Vagina (tissue), 2 donors: Measurements from ENCODE around the gene SEZ6L. TPM values are rescaled to one million over a fixed set of nuclear protein-coding genes. Genes with fewer than 3 reads are reported as not detected.

Source experiments
- DNase-seq, 2 donors: peaks; one replicate each; pipeline ENCODE4 v3.0.0-alpha.2; 2017; ENCODE audit errors: extremely low spot score in 2 of 2
- H3K27ac ChIP-seq: fragments of 200-600 bp; sonication (generic); one replicate; pipeline ENCODE4 v1.5.1; 2019
- H3K27me3 ChIP-seq: fragments of 200-600 bp; sonication (generic); one replicate; pipeline ENCODE4 v1.5.1; 2019
- H3K36me3 ChIP-seq, 2 donors: fragments of 200-600 bp; sonication (generic); one replicate each; pipeline ENCODE4 v1.5.1; 2017 to 2019
- H3K4me1 ChIP-seq: fragments of 200-600 bp; sonication (generic); one replicate; pipeline ENCODE4 v1.5.1; 2019
- H3K4me3 ChIP-seq, 2 donors: fragments of 200-600 bp; sonication (generic); 1 replicate in 1 of 2; 2 replicates in 1 of 2; pipeline ENCODE4 v1.5.1; 2016 to 2019
- H3K9me3 ChIP-seq: fragments of 200-600 bp; sonication (generic); one replicate; pipeline ENCODE4 v1.5.1; 2019
- POLR2A ChIP-seq, 2 donors: fragments of 450-650 bp; IDR thresholded peaks; one replicate each; pipeline ENCODE4 v1.6.1; 2017; ENCODE audit warnings: antibody characterized with exemption in 2 of 2, mild to moderate bottlenecking in 2 of 2, moderate library complexity in 2 of 2
- POLR2AphosphoS5 ChIP-seq, 2 donors: sonication (generic); formaldehyde crosslinking; IDR thresholded peaks; one replicate each; pipeline ENCODE4 v1.9.0; 2017; ENCODE audit warnings: antibody characterized with exemption in 2 of 2, mild to moderate bottlenecking in 2 of 2, low read depth in 1 of 2; ENCODE audit not compliant: insufficient read depth in 1 of 2
- intact Hi-C: fragments of 100-400 bp; cut with DNase I; formaldehyde crosslinking; loops from one replicate; pipeline ENCODE4 v1.15.1; 2023
- total RNA-seq: library from RNA; depleted of rRNA; stranded (reverse); fragments of >200 nt; gene quantifications from one replicate; pipeline ENCODE4 v1.2.3, GENCODE V29; 2016
- TF ChIP-seq, protein P1 (sequence below), 3 experiments: fragments of 450-650 bp in 2 of 3; fragments of 200-600 bp in 1 of 3; sonication (generic) in 1 of 3; IDR thresholded peaks; one replicate each; pipeline ENCODE4 v1.5.1; 2017 to 2019; ENCODE audit warnings: antibody characterized with exemption in 3 of 3, mild to moderate bottlenecking in 2 of 3, moderate library complexity in 2 of 3

Gene SEZ6L
- total RNA-seq, 1 donor from 2014 or later, result 1.2 TPM

- Histone ChIP-seq H3K4me3 (no peak overlapping the region), H3K27ac (no peak overlapping the region), H3K36me3 (no peaks in the 10 kb centered on the region), H3K27me3 (no peaks in the 10 kb centered on the region), H3K4me1 (no peaks in the 10 kb centered on the region), H3K9me3 (no peaks in the 10 kb centered on the region)
- TF ChIP-seq, protein P1, sequence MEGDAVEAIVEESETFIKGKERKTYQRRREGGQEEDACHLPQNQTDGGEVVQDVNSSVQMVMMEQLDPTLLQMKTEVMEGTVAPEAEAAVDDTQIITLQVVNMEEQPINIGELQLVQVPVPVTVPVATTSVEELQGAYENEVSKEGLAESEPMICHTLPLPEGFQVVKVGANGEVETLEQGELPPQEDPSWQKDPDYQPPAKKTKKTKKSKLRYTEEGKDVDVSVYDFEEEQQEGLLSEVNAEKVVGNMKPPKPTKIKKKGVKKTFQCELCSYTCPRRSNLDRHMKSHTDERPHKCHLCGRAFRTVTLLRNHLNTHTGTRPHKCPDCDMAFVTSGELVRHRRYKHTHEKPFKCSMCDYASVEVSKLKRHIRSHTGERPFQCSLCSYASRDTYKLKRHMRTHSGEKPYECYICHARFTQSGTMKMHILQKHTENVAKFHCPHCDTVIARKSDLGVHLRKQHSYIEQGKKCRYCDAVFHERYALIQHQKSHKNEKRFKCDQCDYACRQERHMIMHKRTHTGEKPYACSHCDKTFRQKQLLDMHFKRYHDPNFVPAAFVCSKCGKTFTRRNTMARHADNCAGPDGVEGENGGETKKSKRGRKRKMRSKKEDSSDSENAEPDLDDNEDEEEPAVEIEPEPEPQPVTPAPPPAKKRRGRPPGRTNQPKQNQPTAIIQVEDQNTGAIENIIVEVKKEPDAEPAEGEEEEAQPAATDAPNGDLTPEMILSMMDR (IDR thresholded peaks at IDR 0.05), result no peak
- TF ChIP-seq POLR2A (IDR thresholded peaks at IDR 0.05), result no peak
- TF ChIP-seq POLR2AphosphoS5 (IDR thresholded peaks at IDR 0.05; ENCODE audit: insufficient read depth in 1 of 2, low read depth in 1 of 2), result no peak
- intact Hi-C loops, result no loop called here
- no peak for DNase-seq
Measured at GRCh38 chr22:26385164-26385563, 215.9 kb downstream of the SEZ6L start.

DNA sequence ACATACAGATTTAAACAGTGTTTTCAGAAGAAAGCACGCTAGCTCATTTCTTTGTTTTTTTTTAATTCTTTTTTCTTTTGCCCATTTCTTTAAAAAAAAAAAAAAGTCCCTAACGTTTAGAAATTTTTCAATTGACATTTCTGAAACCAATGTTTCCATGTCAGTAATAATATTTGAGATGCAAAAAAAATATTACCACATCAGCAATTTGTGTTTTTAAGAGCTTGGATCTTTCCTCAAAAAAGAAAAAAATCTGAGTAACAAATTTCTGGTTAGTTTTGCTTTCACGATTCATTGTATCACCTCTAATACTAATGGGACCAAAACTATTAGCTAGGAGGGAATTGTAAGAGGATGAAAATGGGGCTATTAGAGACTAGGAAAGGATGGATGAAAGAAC is 219.9 kb downstream of the SEZ6L start:
- H3K9me3 ChIP-seq, result no peaks in the 10 kb centered on the region
- H3K27me3 ChIP-seq, result no peaks in the 10 kb centered on the region
- no peaks in the 10 kb centered on the region for H3K36me3 ChIP-seq
- TF ChIP-seq, protein P1 (IDR thresholded peaks at IDR 0.05), result no peak
- TF ChIP-seq POLR2A (IDR thresholded peaks at IDR 0.05), result no peak
- TF ChIP-seq POLR2AphosphoS5 (IDR thresholded peaks at IDR 0.05; ENCODE audit: insufficient read depth in 1 of 2, low read depth in 1 of 2), result no peak
- DNase-seq, result no peak
- no peak overlapping the region for H3K27ac ChIP-seq
- H3K4me3 ChIP-seq, result no peak overlapping the region
- no peaks in the 10 kb centered on the region for H3K4me1 ChIP-seq
- intact Hi-C loops, result no loop called here

DNA sequence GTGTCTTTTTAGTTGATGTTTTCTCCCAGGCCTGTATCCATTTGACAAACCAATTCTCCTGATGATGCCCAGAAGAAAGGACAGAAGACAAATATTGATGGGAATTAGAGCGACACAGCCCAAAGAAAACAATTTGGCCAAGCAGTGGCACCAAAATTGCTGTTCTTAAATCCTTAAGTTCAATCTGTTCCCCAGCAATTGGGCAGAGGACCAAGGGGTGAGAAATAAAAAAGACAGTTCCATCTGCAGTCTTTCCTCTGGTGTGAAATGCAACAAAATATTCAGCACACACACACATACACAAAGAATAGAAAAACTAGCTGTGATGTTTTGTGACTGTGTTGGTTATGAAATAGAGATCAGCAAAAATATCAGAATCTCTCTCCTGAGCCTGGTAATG is 221.8 kb downstream of the SEZ6L start:
- intact Hi-C loops, result no loop called here
- DNase-seq, result no peak
- Histone ChIP-seq H3K4me3 (no peak overlapping the region), H3K9me3 (no peaks in the 10 kb centered on the region), H3K27me3 (no peaks in the 10 kb centered on the region), H3K4me1 (no peaks in the 10 kb centered on the region), H3K36me3 (no peaks in the 10 kb centered on the region), H3K27ac (no peak overlapping the region)
- TF ChIP-seq, protein P1 (IDR thresholded peaks at IDR 0.05), result no peak
- TF ChIP-seq POLR2AphosphoS5 (IDR thresholded peaks at IDR 0.05; ENCODE audit: insufficient read depth in 1 of 2, low read depth in 1 of 2), result no peak
- no peak for TF ChIP-seq POLR2A (IDR thresholded peaks at IDR 0.05)

GRCh38 chr22:26391623-26392022 is 222.4 kb downstream of the SEZ6L start:
- TF ChIP-seq, protein P1 (IDR thresholded peaks at IDR 0.05), result no peak
- DNase-seq, result no peak
- H3K27me3 ChIP-seq, result no peaks in the 10 kb centered on the region

GRCh38 chr22:26393929-26394328 is 224.7 kb downstream of the SEZ6L start:
- TF ChIP-seq, protein P1 (IDR thresholded peaks at IDR 0.05), result no peak
- TF ChIP-seq POLR2AphosphoS5 (IDR thresholded peaks at IDR 0.05; ENCODE audit: insufficient read depth in 1 of 2, low read depth in 1 of 2) (no peak), POLR2A (IDR thresholded peaks at IDR 0.05) (no peak)
- Histone ChIP-seq H3K27me3 (no peaks in the 10 kb centered on the region), H3K4me3 (no peak overlapping the region), H3K27ac (no peak overlapping the region), H3K9me3 (no peaks in the 10 kb centered on the region), H3K4me1 (no peaks in the 10 kb centered on the region), H3K36me3 (no peaks in the 10 kb centered on the region)
- no peak for DNase-seq
- intact Hi-C loops, result no loop called here

More at GRCh38 chr22:26391623-26392022, 222.4 kb downstream of the SEZ6L start:
- Histone ChIP-seq H3K4me1 (no peaks in the 10 kb centered on the region), H3K9me3 (no peaks in the 10 kb centered on the region), H3K27ac (no peak overlapping the region), H3K36me3 (no peaks in the 10 kb centered on the region), H3K4me3 (no peak overlapping the region)
- intact Hi-C loops, result no loop called here
